ENCODE data around the gene FKBP1A. TPM values are rescaled to one million over a fixed set of nuclear protein-coding genes. Genes with fewer than 3 reads are reported as not detected.
"Not testable (repeated sequence)": the region's sequence is repeated elsewhere in the genome, so short reads cannot be mapped to it uniquely, and the experiment has no call there.

FKBP1A gene
- total RNA-seq, 1 donor from 2014 or later = 163 TPM

GRCh38 chr20:1418350-1418749, 25.5 kb upstream of the FKBP1A start:
- DNase-seq (ENCODE audit: low spot score) = no peak
- intact Hi-C loops (cut with DNase I) = no loop called here

- intact Hi-C loops (cut with DNase I) = no loop called here
Measured at GRCh38 chr20:1417790-1418189, 24.9 kb upstream of the FKBP1A start.

GRCh38 chr20:1417273-1417672, 24.4 kb upstream of the FKBP1A start:
- intact Hi-C loops (cut with DNase I) = no loop called here

More at GRCh38 chr20:1417790-1418189, 24.9 kb upstream of the FKBP1A start:
- no peak for DNase-seq (ENCODE audit: low spot score)

DNA sequence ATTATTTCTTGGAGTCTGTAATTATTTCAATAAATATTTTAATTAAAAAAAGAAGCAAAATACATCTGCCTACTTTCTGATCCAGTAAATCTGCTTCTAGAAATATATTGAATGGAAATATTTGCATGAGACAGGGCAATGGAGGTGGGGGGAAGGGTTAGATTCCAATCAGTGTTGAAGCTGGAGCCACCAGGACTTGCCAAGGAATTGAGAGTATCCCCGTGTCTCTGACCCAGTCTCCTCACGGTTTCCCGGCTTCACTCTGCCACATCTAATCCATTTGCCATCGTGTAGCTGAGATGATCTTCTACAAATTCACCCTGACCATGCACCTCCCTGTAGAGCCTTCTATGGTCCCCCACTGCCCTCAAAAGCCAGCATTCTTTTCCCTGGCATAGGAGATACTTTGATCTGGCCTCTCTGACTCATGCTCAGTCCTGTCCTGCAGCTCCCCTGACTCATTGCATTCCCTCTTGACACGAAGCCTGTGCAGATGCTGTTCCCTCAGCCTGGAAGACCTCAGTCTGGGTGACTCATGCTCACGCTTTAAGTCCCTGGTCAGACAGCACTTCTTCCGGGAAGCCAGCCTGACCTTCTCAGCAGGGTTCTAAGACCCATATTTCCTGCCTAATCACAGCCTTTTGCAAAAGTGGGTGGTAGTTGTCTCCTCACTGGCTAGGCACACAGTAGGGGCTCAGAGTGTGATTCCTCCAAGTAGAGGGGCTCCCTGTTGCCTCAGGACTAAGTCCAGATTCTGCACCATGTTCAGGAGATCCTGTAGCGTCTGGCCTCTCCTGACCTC, 23.0 kb upstream of the FKBP1A start:
- intact Hi-C loops (cut with DNase I) = no loop called here
- no peak for DNase-seq (ENCODE audit: low spot score)

More at GRCh38 chr20:1417273-1417672, 24.4 kb upstream of the FKBP1A start:
- DNase-seq (ENCODE audit: low spot score) = no peak

DNA sequence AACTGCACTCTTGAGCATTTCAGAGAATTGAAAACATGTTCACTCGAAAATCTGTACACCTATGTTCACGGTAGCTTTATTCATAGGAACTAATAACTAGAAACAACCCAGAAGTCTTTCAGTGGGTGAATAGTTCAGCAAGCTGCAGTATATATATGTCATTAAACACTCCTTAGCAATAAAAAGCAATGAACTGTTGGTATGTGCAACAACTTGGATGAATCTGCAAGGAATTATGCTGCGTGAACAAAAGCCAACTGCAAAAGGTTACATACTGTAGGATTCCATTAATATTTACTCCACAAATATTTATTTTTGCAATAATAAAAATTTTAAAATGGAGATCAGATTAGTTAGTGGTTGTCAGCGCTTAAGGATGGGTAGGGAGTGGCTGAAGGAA, 22.1 kb upstream of the FKBP1A start:
- intact Hi-C loops (cut with DNase I) = no loop called here
- DNase-seq (ENCODE audit: low spot score) = no peak

GRCh38 chr20:1405801-1406200, 12.9 kb upstream of the FKBP1A start:
- no peak for DNase-seq (ENCODE audit: low spot score)
- intact Hi-C loops (cut with DNase I) = no loop called here

DNA sequence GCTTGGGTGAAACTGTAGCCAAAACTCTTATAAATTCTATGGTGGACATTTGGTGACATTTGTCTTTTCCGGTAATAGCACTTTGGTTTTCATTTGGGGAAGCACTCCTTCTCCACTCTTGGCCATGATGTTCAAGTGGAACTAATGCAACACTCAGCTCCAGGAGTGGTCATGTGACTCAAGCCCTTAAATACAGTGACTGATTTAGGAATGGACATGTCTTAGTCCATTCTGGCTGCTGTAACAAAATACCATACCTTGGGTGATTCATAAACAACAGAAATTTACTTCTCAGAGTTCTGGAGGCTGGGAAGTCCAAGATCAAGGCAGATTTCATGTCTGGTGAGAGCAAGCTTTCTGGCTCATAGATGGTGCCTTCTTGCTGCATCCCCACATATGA, 10.8 kb upstream of the FKBP1A start:
- no peak for DNase-seq (ENCODE audit: low spot score)
- intact Hi-C loops (cut with DNase I) = no loop called here

GRCh38 chr20:1402149-1402548, 9.3 kb upstream of the FKBP1A start:
- no peak for DNase-seq (ENCODE audit: low spot score)
- intact Hi-C loops (cut with DNase I) = no loop called here

DNA sequence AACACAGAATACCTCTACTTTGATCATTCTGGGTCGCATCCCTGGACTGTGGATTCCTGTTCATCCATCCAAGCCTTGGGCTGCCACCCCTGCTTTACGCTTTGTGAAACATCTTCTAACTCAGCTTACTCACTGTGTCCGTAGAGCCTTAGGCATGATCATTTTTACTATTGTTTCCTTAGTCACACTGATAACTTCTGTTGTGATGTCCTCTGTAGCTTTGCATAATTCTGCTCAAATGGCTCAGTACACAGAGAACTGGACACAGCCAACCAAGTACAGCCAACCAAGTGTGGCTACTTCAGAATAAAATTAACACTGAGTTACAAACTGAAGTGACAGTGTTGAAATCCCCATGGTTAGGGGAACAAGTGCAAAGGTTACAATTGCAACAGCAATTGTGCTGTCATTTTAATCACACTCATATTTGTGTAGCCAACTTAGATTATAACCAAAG, 8.6 kb upstream of the FKBP1A start:
- intact Hi-C loops (cut with DNase I) = no loop called here

GRCh38 chr20:1399678-1400366, 7.0 kb upstream of the FKBP1A start:
- intact Hi-C loops (cut with DNase I); DNase-seq (ENCODE audit: low spot score): not testable (repeated sequence)

More for the DNA sequence above, 8.6 kb upstream of the FKBP1A start:
- DNase-seq (ENCODE audit: low spot score) = no peak

GRCh38 chr20:1398185-1398584, 5.3 kb upstream of the FKBP1A start:
- intact Hi-C loops (cut with DNase I); DNase-seq (ENCODE audit: low spot score): not testable (repeated sequence)

- intact Hi-C loops (cut with DNase I) = no loop called here
- DNase-seq (ENCODE audit: low spot score) = no peak
Measured at GRCh38 chr20:1397710-1398109, 4.9 kb upstream of the FKBP1A start.

GRCh38 chr20:1396702-1397101, 3.8 kb upstream of the FKBP1A start:
- no peak for DNase-seq (ENCODE audit: low spot score)
- intact Hi-C loops (cut with DNase I) = no loop called here

GRCh38 chr20:1396264-1396663, 3.4 kb upstream of the FKBP1A start:
- intact Hi-C loops (cut with DNase I) = no loop called here

GRCh38 chr20:1394686-1395085, 1.8 kb upstream of the FKBP1A start:
- intact Hi-C loops (cut with DNase I) = loop anchor here (5.0 kb wide), 1 partner anchor 73 kb away; the partner anchor contains the start of gene NSFL1C
- DNase-seq (ENCODE audit: low spot score) = no peak

More at GRCh38 chr20:1396264-1396663, 3.4 kb upstream of the FKBP1A start:
- DNase-seq (ENCODE audit: low spot score) = no peak

DNA sequence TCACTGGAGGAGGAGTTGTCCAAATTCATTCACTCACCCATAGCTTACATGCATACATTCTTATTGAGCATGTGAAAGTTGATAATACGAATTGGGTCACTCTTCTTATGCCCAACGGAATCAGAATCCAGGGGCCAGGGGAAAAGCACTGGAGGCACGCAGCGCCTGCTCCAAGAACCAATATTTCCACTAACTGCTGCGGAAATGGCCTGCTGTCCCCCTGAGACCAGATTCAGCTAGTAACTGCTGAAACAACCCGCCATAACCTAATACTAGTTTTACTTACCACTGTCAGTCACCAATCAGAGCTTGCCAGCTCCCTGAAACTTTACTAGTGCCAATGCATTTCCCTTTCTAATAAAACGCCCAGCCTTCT, 641 bp upstream of the FKBP1A start:
- no peak for DNase-seq (ENCODE audit: low spot score)

DNA sequence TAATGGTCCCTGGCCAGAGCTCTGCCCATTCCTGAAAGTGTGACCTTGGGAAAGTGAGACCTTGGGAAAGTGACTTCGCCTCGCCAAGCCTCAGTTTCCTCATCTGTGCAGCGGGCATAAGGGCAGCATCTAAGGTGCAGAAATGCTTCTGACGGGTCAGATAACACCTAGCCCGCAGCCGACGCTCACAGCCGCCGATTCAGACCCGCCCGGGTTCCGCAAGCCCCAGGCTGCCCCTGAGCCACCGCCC, 486 bp downstream of the FKBP1A start:
- no peak for DNase-seq (ENCODE audit: low spot score)
- intact Hi-C loops (cut with DNase I) = loop anchor here (5.0 kb wide), 1 partner anchor 75 kb away; the partner anchor contains the start of gene NSFL1C

More for the DNA sequence above, 641 bp upstream of the FKBP1A start:
- intact Hi-C loops (cut with DNase I) = loop anchor here (1.0 to 5.0 kb wide), 2 partner anchors 68 to 74 kb away; partner anchors contain the start of gene NSFL1C

GRCh38 chr20:1391640-1392442, 1.0 kb downstream of the FKBP1A start:
- intact Hi-C loops (cut with DNase I) = loop anchor here (5.0 kb wide), 1 partner anchor 75 kb away; the partner anchor contains the start of gene NSFL1C
- DNase-seq (ENCODE audit: low spot score) = peak; percentile 86

GRCh38 chr20:1390581-1391403, 2.1 kb downstream of the FKBP1A start:
- intact Hi-C loops (cut with DNase I) = loop anchor here (5.0 kb wide), 1 partner anchor 77 kb away; the partner anchor contains the start of gene NSFL1C
- DNase-seq (ENCODE audit: low spot score) = no peak
